A673 (cell line): ENCODE data around the gene CPXM1. TPM values are rescaled to one million over a fixed set of nuclear protein-coding genes. Genes with fewer than 3 reads are reported as not detected.

ENCODE experiments used
- BruUV-seq: library from RNA; stranded (reverse); fragments of 400-500 nt; replicated peaks from 2 replicates; lab custom pipeline; 2021; lab: Mats Ljungman, UMichigan
- CTCF ChIA-PET: fragments of 300-600 bp; sonication (Branson Sonifier 250); formaldehyde crosslinking; loops from one replicate; lab custom pipeline; 2022; ENCODE audit warnings: antibody characterized with exemption; lab: Charles Lee
- POLR2A ChIA-PET: fragments of 300-600 bp; sonication (Branson Sonifier 250); formaldehyde crosslinking; loops from one replicate; lab custom pipeline; 2022; ENCODE audit warnings: antibody characterized with exemption; ENCODE audit not compliant: low non-redundant PET; lab: Charles Lee
- DNase-seq: peaks from one replicate; pipeline ENCODE4 v3.0.0-alpha.2; 2015; ENCODE audit warnings: low spot score
- H3K27ac ChIP-seq: fragments of 200-600 bp; sonication (generic); 2 replicates; pipeline ENCODE4 v1.5.1; 2016; ENCODE audit warnings: mixed run types, low read depth, mild to moderate bottlenecking, mixed read lengths, antibody characterized with exemption, low read length; ENCODE audit not compliant: poor library complexity, severe bottlenecking
- H3K27me3 ChIP-seq: fragments of 200-600 bp; sonication (generic); replicated peaks from 2 replicates; pipeline ENCODE4 v1.6.1; 2017; ENCODE audit warnings: mixed run types, low read depth, mild to moderate bottlenecking, mixed read lengths, antibody characterized with exemption, low read length; ENCODE audit not compliant: insufficient read depth, poor library complexity
- H3K36me3 ChIP-seq: fragments of 200-600 bp; sonication (generic); 2 replicates; pipeline ENCODE4 v1.6.1; 2016; ENCODE audit warnings: mixed run types, mild to moderate bottlenecking, mixed read lengths, antibody characterized with exemption, low read length; ENCODE audit not compliant: insufficient read depth, poor library complexity, severe bottlenecking
- H3K4me1 ChIP-seq: fragments of 200-600 bp; sonication (generic); 2 replicates; pipeline ENCODE4 v1.6.1; 2017; ENCODE audit warnings: mixed run types, mild to moderate bottlenecking, mixed read lengths, antibody characterized with exemption, low read length; ENCODE audit not compliant: insufficient read depth, poor library complexity, severe bottlenecking
- H3K4me3 ChIP-seq: fragments of 200-600 bp; sonication (generic); 2 replicates; pipeline ENCODE4 v1.5.1; 2016; ENCODE audit warnings: low read depth, mixed run types, mild to moderate bottlenecking, mixed read lengths, low read length; ENCODE audit not compliant: poor library complexity, severe bottlenecking
- H3K9me3 ChIP-seq: fragments of 200-600 bp; sonication (generic); 2 replicates; pipeline ENCODE4 v1.6.1; 2016; ENCODE audit warnings: mixed run types, low read depth, mild to moderate bottlenecking, mixed read lengths, antibody characterized with exemption, low read length; ENCODE audit not compliant: poor library complexity, severe bottlenecking
- CTCF ChIP-seq: fragments of 300-800, 200-600 bp; sonication (generic); conservative IDR thresholded peaks from 2 replicates; pipeline ENCODE4 v1.5.1; 2017; ENCODE audit warnings: low read depth, mild to moderate bottlenecking, antibody characterized with exemption, low read length, moderate library complexity, mixed read lengths
- EZH2 ChIP-seq: fragments of 200-600 bp; sonication (generic); IDR thresholded peaks from 2 replicates; pipeline ENCODE4 v1.6.1; 2017; ENCODE audit warnings: borderline replicate concordance, low read depth, mild to moderate bottlenecking, mixed read lengths, antibody characterized with exemption, low read length; ENCODE audit not compliant: poor library complexity, severe bottlenecking
- intact Hi-C: fragments of 100-400 bp; cut with micrococcal nuclease; formaldehyde crosslinking; loops from one replicate; pipeline ENCODE4 v1.10.0; 2022; ENCODE audit not compliant: unreplicated experiment
- total RNA-seq: library from RNA; stranded (reverse); gene quantifications from 2 replicates; pipeline ENCODE4 v1.2.3, GENCODE V29; 2021

The CPXM1 gene
- total RNA-seq, 1 experiment from 2014 or later: 3.8 TPM

DNA sequence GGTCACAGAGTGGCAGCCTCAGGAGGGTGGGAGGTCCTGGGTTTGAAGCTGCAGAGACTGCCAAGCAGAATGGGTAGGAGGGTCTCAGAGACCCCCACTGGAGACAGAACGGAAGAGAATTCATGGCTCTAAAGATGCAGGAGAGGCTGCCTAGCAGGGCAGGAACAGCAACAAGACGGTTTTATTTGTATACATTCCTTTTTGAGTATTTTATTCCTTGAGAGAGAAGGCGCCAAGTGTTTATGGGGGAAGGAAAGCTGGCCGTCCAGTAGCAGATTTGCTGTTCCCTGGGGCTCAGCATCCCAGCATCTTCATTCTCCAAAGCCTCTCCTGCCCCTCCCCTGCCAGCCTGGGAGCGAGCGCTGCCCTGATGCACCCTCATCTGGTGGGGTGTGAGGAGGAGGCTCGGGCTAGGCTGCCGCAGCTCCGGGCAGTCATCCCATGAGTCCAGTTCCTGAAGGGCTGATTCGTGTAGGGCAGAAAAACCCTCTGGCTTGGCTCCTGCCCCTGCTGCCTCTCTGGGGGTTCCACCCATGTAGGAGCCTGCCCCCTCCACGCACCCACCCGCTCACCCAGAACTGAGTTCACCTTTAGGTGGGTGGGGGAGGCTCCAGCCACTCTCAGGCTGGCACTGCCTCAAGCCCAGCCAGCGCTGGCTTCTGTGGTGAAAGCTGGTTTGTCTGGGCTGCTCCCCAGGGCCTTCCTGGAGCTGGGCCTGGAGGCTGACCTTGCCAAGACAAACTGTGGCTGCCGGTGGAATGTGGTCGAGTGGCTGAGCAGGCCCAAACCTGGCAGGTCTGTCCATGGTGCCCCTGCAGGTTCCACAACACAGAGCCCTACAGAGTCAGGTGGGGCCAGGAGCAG is 32.4 kb downstream of the CPXM1 start:
- DNase-seq: no peak
- Histone ChIP-seq H3K36me3 (no peaks in the 10 kb centered on the region), H3K9me3 (no peaks in the 10 kb centered on the region), H3K27ac (no peak overlapping the region), H3K4me3 (no peak overlapping the region), H3K4me1 (no peaks in the 10 kb centered on the region), H3K27me3 (peaks cover 3% of the 10 kb centered on the region)
- ChIA-PET CTCF (no interaction called here), POLR2A (no interaction called here)
- intact Hi-C loops: no loop called here
- TF ChIP-seq CTCF (no peak), EZH2 (no peak)
- no TSS peak for BruUV-seq

GRCh38 chr20:2763186-2763585 is 37.2 kb downstream of the CPXM1 start:
- Histone ChIP-seq H3K4me1 (no peaks in the 10 kb centered on the region), H3K27me3 (peaks cover 3% of the 10 kb centered on the region), H3K36me3 (no peaks in the 10 kb centered on the region), H3K9me3 (no peaks in the 10 kb centered on the region), H3K4me3 (no peak overlapping the region), H3K27ac (no peak overlapping the region)
- POLR2A ChIA-PET: no interaction called here
- CTCF ChIA-PET: no interaction called here
- TF ChIP-seq CTCF (no peak), EZH2 (no peak)
- DNase-seq: no peak
- intact Hi-C loops: no loop called here
- BruUV-seq: no TSS peak

- POLR2A ChIA-PET: no interaction called here
Observed at GRCh38 chr20:2762578-2763131, 37.8 kb downstream of the CPXM1 start.

More at GRCh38 chr20:2762578-2763131, 37.8 kb downstream of the CPXM1 start:
- H3K4me3 ChIP-seq: no peak overlapping the region
- H3K27me3 ChIP-seq: peaks cover 3% of the 10 kb centered on the region
- TF ChIP-seq CTCF (no peak), EZH2 (no peak)
- intact Hi-C loops: no loop called here
- H3K27ac ChIP-seq: no peak overlapping the region
- CTCF ChIA-PET: no interaction called here
- no peak for DNase-seq
- BruUV-seq: no TSS peak
- no peaks in the 10 kb centered on the region for H3K36me3 ChIP-seq
- H3K4me1 ChIP-seq: no peaks in the 10 kb centered on the region
- H3K9me3 ChIP-seq: no peaks in the 10 kb centered on the region
